A204.1 (cell line): ENCODE measurements around the gene EPHA1.

Source experiments
- FAIRE-seq: peaks from 2 replicates; lab custom pipeline; 2012; peaks lifted over from hg19 to GRCh38; lab: Jason Lieb, UNC

Gene EPHA1

DNA sequence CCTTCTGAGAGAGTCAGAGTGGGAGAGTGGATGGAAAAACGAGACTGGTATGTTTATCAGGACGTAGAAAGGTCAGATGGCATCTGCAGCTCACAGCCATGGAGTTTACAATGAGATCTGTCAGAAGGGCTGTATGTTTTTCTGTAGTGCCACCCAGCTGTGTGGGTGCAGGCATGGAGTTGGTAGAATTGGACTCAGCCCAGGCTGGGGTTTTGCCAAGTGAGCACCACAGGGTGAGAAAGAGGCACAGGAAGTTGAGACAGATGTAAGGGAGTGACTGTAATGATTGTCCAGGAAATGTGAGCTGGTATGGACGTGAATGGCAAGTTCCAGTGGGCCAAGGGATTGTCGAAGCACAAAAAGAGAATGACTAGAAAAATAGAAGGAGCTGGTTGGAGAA, 36.6 kb downstream of the EPHA1 start:
- no peak for FAIRE-seq

DNA sequence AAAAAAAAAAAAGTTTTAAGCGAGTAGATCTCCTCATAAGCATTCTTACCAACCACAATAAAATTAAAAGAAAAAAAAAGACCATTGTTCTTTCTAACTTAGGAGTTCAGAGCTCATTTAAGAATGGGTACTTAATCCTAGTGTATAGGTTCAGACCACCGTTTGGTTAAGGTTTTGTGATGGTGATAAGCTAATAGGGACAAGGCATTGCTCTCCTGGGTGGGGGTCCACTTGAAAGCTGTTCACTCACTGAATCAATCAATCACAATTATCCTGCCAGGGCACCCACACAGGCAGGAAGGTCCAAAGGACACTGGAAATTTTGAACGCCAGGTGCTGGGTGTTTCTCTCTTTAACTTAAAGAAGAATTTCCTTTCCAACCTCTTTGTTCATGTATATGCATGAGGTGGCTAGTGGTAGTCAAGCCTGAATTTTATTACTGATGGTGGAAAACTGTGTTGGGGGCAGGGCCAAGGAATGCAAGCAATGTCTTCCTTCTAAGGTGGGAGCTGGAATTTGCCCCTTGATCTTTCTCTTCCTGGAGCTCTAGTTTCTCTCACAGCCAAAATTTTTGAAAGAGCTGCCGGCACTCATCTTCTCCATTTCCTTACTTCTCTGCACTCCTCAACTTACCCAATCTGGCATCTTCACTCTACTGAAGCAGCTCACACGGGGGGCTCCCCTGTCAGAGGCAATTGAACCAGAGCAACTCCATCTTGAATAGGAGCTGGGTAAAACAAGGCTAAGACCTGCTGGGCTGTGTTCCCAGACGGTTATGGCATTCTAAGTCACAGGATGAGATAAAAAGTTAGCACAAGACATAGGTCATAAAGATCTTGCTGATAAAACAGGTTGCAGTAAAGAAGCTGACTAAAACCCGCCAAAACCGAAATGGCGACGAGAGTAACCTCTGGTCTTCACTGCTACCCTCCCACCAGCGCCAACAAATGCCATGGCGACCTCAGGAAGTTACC, 38.7 kb downstream of the EPHA1 start:
- FAIRE-seq = no peak

DNA sequence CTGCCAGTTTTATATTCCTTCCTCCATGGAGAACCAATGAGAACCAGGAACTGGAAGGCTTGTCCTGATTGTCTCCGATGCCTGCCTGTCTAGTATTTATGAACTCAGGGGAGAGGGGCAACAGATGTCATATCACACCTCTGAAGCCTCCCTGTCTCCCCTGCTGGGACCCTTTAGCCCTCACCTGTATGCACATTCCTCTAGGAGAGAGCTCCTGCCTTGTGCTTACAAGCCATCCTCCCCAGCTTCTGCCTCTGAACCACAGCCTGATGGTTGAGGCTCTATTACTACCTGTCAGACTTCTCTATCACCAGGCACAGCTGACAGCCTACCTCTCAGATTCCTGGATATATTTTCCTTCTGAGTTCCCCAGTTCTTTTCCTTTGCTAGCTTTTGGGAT, 40.3 kb downstream of the EPHA1 start:
- no peak for FAIRE-seq

DNA sequence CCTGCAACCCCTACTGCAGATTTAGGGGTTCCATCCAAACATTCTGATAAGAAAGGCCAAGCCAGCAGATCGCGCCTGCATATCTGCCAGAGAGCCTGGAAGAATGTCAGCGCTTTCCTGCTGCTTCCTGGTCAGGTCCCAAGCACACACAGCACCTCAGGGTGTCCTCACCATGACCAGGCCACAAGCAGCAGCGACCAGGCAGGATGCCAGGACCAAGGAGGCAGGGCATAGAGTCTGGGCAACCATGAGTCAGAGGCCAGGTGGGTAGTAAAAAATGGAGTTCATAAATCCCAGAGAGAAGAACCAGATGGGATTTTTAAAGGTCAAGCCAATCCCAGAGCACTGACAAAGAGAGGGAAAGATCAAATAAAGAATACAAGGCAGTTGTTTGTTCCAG, 40.7 kb downstream of the EPHA1 start:
- FAIRE-seq = no peak

DNA sequence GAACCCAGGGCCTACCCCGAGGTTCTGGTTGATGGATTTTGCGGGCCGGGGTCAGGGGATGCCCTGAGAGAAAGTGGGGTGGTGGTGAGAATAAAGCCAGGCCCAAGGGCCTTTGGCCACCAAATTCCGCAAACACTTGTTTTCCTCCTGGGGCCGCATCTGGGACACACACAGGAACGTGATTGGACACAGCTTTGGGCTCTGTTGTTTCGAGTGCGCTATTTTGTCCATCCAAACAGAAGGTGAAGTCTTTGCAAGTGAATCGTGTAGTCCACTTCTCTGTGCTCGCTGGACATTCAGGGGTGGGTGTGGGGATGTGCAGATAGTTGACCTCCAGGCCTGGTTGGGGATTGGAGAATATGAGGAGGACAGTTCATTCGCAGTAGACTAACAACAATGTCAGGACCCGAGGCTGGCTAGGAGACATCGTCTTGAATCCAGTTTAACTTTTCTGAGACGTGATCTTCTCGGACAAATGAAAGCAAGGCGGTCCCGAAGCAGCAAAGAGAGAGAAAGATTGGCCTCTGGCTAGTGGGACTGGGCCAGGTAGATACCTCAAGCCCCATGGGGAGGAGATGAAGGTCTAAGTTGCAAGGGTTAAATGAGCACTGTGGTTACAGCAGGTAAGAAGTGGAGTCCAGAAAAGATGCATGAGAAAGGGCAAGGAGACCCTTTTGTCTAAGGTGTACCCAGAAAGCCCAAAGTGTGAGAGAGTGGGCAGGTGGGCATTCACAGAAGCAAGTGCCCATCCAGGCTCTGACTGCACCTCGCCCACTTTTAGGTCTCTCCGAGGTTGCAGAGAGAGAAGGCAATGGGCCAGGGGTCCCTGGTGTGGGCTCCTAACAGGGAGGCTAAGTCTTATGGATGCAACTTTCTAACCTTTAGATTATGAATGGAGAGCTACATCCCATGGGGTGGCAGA, 45.4 kb downstream of the EPHA1 start:
- no peak for FAIRE-seq

DNA sequence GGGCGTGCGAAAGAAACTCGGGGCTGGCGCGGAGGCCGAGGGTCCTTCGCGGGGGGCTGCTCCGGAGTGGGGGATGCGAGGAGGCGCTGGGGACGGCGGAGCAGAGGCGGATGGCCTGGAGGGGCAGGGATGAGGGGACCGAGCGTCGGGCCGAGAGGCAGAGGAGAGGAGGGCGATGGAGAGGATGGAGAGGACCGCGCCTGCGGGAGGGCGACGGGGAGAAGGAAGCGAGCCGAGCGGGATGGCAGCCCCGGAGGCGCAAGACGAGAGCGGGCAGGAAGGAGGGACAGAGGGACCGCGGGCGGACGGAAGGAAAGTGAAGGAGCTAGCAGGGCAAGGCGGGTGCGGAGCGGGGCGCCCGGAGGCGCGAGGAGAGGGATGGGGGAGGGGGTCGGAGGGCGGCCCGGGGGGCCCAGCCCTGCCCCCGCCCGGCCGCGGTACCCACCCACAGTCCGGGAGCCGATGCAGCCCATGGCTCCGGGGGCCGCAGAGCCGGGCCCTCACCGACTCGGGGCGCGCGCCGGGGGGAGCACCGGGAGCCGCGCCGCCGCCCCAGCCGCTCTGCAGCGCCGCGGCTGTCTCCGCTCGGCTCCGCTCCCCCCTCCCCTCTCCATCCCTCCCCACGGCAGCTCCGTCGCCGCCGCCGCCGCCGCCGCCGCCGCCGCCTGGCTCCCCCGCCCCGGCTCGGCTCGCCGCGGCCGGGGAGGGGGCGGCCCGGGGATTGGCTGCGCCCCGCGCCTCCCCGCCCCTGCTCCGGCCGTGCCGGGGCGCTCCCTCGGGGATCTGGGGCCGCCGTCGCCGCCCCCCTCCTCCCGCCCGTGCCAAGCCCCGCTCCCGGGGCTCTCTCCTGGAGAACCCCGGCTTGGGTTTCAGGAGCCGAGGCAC, 46.3 kb downstream of the EPHA1 start, which contains the start of gene FAM131B:
FAM131B (minus strand) TSS at position 583 of the 885 bp plus-strand sequence; CDS start at position 473, 110 bp downstream.
- no peak for FAIRE-seq

DNA sequence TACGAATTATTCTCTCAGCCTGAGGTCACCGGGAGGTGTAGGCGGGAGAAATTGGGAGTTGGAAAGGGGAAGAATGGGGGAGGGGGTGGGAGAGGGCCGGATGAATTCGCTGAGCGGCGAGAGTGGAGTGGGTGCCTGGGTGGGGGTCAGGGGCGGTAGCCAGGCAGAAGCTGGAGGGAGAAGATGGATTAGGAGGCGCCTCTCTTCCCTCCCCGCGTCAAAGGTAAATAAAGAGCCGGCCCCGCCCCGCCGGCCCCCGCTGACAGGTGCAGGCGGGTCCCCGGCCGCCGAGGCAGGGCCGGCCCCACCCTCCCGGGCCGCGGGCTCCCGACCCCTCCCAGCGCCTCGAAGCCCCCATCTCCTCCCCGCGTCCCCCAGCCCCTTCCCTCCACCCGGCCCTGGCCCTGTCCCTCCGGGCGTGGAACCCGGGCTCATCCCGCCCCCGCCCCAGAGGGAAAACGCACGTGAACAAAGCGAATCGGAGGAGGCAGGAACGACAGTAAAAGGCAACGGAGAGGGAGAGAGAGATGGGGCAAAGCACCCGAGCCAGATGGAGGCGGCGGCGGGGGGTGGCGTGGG, 47.0 kb downstream of the EPHA1 start:
- FAIRE-seq = no peak

DNA sequence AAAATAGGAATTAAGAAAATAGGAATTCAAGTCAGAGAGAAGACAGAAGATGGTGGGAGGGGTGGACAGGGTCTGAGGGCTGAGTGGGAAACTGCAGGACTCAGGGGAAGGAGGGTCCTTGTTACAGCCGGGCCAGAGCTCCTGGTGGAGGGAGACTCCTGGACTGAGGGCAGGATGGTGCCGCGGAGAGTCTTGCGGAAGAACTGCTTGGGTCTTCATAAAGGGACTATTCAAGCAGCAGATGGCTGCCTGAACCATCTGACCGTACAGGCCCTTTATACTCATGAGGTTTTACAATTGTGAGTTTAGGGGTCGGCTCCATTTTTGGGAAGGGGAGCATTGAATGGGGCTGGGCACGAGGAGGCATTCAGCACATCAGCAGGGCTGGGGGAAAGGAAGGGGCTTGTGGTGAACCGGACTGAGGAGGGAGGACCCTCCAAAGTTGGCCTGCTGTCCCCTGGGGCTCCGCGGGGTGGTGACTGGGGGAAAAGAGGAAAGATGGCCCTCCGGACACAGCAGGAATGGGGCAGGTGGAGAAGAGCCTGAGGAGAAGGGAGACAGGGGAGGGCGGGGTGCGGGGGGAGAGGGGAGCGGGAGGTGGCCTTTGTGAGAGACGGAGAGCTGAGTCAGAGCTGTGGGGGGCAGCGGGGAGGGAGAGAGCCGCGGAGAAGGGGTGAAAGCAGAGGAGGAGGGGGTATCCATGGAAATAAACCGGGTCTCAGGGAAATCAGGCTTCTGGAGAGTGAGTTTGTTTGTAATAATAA, 47.7 kb downstream of the EPHA1 start:
- no peak for FAIRE-seq

DNA sequence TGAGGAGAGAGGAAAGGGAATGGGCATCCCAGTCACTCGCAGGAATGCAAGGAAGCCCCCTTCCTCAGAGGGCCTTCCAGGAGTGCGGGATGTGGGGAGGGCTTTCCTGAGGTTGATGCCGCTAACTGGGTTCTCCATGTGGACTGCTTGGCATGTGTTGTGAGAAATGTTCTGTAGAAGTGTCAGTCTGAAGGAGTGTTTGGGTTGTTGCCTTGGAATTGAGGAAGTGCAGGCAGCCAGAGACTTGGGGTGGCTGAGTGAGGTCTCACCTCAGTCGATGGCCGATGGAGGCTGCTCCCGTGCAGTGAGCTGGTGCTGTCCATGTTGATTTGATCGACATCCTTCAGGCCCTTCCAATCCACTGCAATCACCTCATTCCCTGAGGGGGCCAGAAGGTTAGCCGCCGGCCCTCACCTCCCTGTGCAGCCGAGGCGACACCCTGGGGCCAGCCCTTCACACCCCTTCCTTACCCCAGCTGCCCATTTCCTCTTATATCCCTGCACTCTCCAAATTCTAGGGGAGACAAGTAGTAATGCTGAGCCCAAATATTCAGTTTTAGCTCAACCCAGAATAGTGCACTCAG, 48.8 kb downstream of the EPHA1 start:
- no peak for FAIRE-seq

DNA sequence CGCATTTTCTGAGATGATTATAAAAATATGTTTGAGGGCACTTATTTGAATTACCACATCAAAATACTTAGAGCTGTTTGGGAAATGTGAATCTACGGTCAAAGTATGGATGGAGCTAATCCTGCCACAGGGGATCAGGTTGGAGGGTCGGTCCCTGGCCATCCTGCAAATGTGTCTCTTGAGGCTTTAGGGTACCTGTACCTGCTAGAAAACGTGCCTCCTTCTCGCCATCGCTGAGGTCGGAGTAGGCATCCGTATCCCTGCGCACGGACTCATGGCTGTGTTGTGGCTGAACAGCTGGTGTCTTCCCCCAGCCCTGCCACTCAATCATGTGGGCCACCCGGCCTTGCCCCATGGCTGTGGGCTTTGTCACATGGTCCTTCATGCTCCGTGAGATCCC, 50.0 kb downstream of the EPHA1 start:
- no peak for FAIRE-seq

DNA sequence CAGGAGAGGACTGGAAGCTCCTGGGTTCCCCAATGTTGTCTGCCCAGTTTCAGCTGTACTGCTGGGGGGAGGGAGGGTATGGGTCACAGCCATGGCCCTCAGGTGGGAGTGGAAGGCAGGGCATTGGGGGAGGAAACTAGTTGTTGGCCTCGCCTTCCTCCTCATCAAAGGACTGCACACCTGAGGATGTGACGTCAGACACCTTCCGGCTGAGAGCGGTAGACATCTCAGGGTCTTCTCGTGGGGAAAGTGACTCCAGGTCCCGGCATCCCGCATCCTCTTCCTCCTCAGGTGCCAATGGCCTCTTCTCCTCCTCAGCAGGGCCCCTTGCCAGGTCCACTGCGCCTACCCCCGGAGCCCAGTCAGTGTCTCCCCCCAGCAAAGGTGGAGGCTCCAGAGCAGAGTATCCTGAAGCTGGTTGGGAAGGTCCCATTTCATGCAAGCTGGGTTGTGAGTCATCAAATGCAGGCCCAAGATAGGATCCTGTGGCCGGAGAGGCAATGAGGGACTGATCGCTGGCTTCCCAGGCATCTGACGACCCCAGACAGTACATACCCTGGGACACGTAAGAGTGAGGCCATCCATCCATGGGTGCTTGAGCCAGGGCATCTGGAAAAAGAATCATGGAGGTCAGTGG, 52.1 kb downstream of the EPHA1 start:
- FAIRE-seq = no peak

DNA sequence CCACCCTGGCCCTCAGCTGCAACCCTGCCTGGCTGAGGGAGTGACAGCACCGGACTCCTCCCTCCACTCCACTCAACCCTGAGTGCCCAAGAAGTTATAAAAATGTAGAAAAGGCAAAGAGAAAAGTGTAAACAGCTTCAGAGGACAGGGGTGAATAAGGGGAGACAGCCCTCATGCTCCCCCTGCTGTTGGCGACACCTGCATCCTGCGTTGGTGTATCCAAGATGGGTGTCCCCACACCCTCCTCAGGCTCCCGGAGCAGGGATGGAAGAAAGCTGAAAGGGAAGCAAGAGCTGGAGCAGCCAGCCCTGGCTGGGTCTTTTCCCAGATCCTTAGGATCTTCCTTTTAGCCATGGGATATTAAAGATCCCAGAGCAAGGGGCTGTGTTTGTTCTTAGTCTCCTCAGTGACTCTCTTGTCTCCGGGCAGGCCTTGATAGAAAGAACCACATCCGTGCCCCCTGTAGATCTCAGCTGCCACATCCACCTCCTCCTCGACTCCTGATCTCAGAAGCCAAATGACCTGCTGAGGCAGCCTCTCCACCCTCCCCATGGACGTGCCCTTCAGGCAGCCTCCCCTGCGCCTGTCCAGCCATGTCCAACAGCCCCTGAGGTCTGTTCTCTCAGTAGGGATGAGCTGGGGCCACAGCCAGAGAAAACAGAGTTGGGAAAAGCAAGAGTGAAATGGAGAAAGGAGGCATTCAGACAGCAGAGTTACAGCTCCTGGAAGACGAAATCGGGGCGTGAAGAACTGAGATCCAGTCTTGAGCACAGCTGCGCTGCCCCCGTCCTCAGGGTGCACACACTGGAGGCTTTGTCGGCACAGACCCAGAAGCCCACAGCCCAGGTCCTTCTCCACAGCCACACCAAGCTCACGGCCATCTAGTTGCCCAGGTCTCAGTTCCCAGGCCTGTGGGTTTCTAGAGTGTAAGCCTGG, 52.9 kb downstream of the EPHA1 start:
- no peak for FAIRE-seq

DNA sequence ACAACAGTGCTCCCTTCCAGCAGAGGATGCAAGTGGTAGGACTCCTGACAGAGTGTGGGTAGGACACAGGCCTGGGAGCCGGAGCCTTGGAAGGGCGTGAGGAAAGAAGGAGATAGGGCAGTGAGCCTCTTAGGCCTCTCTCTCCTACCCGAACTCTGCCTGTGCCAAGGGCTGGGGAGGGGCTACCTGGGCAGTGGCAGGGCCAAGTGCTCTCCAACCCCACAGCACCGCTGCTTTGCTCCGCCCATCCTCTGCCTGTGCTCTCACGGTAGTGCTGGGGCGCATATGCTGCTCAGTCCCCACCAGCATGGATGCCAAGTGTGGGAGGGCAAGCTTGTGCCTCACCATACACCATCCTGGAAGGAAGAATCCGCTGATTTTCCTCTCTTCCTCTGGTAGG, 53.7 kb downstream of the EPHA1 start:
- no peak for FAIRE-seq

DNA sequence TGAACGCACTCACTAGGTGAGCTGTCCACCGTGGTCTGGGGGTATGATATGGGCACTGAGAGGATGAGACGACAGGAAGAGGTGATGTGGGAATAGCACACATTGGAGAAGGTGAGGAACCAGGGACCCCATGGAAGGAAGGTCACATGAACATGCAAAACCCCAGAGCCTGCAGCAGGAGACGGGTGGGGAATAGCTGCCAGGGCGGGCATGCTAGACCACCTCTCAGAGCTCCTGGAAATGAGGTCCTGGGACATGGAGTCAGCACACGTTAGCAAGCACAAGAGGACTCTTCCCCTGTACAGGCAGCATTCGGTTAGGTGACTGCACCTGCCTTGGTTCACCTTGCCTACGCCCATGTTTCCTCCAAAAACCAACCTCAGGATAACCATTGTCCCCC, 54.3 kb downstream of the EPHA1 start:
- no peak for FAIRE-seq

DNA sequence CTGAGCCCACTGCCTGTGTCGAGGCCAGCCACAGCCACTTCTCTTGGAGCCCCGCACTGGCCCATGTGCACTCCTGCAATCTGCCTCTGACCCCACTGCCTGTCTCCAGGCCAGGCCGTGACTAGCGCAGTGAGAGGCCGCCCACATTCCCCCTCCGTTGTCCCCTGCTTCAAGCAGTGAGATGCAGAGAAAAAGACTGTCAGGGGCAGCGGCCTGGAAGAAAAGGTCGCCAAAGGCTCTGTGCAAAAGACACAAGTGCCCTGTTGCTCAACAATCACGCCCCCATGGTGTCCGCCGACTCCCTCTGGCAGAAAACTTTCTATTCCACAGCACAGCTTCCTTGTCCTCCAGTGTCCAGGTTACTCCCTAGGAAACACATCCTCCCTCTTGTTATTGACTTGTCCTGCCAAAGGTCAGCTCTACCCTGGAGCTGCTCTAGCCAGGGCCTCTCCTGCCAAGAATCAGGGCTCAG, 56.1 kb downstream of the EPHA1 start:
- FAIRE-seq = no peak

DNA sequence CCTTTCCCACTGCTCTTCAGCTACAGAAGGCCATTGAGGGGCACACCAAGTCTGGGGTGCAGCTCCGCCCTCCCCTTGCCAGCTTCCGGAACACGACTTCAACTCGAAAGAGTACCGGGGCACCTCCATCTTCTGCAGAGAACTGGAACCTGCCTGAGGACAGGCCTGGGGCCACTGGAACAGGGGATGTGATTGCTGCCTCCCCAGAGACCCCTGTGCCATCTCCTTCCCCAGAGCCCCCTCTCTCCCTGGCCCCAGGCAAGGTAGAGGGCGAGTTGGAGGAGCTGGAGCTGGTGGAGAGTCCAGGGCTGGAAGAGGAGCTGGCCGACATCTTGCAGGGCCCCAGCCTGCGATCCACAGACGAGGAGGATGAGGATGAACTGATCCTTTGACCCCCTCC, 57.1 kb downstream of the EPHA1 start:
- FAIRE-seq = no peak

DNA sequence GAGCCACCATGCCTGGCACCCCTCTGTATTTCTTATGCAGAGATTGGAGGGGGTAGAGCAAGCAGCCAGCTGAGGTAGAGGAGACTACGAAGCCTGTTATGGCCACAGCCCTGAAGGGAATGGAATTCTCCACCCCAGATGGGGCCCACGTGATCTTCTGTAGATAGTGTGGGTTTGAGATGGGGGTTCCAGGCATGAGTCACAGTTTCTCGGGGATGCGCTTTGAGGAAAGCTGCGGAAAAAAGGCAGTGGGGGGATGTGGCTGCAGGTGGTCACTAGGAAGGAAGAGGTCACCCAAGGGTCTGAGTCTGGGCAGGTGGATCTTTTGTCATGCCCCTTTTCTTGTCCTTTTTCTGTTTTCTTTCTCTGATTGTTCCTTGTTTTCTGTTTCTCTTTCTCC, 57.6 kb downstream of the EPHA1 start:
- no peak for FAIRE-seq

DNA sequence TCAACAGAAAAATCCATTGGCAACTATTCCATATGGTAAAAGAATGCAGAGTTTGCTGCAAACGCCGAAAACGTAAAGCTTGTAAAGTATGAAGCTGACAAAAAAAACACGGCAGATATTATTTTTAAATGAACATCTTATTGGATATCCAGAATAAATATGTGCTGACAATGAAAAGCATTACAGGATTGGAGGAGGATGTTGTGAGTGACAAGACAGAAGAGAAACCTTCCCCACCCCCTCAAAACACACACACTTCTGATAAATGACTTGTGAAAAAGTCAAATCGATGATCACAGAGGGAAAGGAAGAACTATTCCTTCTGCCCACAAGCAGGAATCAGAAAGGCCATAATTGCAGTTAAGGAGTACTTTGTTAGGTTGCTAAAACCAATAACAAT, 60.7 kb downstream of the EPHA1 start:
- no peak for FAIRE-seq

DNA sequence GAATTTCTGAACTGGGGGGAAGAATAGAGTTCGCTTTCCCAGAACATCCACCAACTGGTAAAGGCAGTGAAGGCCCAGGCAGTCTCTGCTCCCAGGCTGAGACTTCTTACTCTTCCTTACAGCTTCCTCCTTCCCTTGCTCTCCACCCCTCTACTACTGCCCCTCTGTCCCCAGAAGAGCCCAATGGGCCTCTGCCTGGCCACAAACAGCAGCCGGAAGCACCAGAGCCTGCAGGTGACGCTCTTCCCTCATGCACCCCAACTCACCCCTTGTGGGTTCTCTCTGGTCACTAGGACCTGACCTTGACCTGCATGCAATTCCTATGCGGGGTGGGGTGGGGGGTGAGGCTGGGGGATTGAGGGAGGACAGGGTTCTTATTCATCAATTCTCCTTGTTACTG, 62.6 kb downstream of the EPHA1 start:
- FAIRE-seq = no peak
